Ovary (tissue), 3 donors: Measurements from ENCODE around the gene TAF4.

Experiments
- CTCF ChIP-seq, 3 donors: fragments of 450-650 bp in 2 of 3; fragments of 200-600 bp in 1 of 3; IDR thresholded peaks; one replicate each; pipeline versions ENCODE4 v1.5.1 to v1.8.0; 2016 to 2022; ENCODE audit warnings: antibody characterized with exemption in 3 of 3, mild to moderate bottlenecking in 1 of 3
- EP300 ChIP-seq: sonication (generic); formaldehyde crosslinking; IDR thresholded peaks from one replicate; pipeline ENCODE4 v1.6.1; 2017; ENCODE audit warnings: antibody characterized with exemption
- POLR2A ChIP-seq: fragments of 450-650 bp; IDR thresholded peaks from one replicate; pipeline ENCODE4 v1.6.1; 2017; ENCODE audit warnings: antibody characterized with exemption, mild to moderate bottlenecking, moderate library complexity
- donor health status: DM: no; HTN: no; CAD: no.

- TF ChIP-seq POLR2A (no peak), CTCF (IDR thresholded peaks at IDR 0.05) (no peak), EP300 (no peak)
These were observed 1.5 kb downstream of the TAF4 start for GRCh38 chr20:62063981-62064769.
